Activated T-cell treated with anti-CD3 and anti-CD28 coated beads for 24 hours (primary cell): ENCODE data around the gene SFRP4.

Source experiments
- DNase-seq: peaks from one replicate; pipeline ENCODE4 v3.0.0-alpha.2; 2020; ENCODE audit warnings: low read depth

The SFRP4 gene

GRCh38 chr7:37924491-37925041 lies 7.9 kb upstream of the SFRP4 start:
- DNase-seq: no peak

- DNase-seq: no peak
These were observed 7.4 kb upstream of the SFRP4 start for GRCh38 chr7:37923996-37924395.

GRCh38 chr7:37921876-37922275 lies 5.3 kb upstream of the SFRP4 start:
- no peak for DNase-seq

- no peak for DNase-seq
These were observed 4.5 kb upstream of the SFRP4 start for GRCh38 chr7:37920849-37921805.

GRCh38 chr7:37920305-37920848 lies 3.8 kb upstream of the SFRP4 start, which contains the start of gene EPDR1:
Gene EPDR1, plus strand, starts transcription at chr7:37920640. Its CDS starts 300 bp downstream, at chr7:37920940.
- peak; percentile 27 for DNase-seq

- no peak for DNase-seq
These were observed 1.9 kb upstream of the SFRP4 start for GRCh38 chr7:37918526-37918925.

- DNase-seq: no peak
These were observed 472 bp downstream of the SFRP4 start for GRCh38 chr7:37916017-37916672.

- no peak for DNase-seq
These were observed 1.2 kb downstream of the SFRP4 start for GRCh38 chr7:37915438-37915837.

GRCh38 chr7:37912756-37913155 lies 3.9 kb downstream of the SFRP4 start:
- DNase-seq: no peak

- no peak for DNase-seq
These were observed 8.3 kb downstream of the SFRP4 start for GRCh38 chr7:37908221-37908788.

- DNase-seq: no peak
These were observed 14.6 kb downstream of the SFRP4 start for GRCh38 chr7:37901890-37902524.

GRCh38 chr7:37901236-37901827 lies 15.3 kb downstream of the SFRP4 start:
- no peak for DNase-seq

- no peak for DNase-seq
These were observed 16.8 kb downstream of the SFRP4 start for GRCh38 chr7:37899712-37900247.

- no peak for DNase-seq
These were observed 21.9 kb downstream of the SFRP4 start for GRCh38 chr7:37894671-37895070.

- DNase-seq: no peak
These were observed 23.3 kb downstream of the SFRP4 start for GRCh38 chr7:37893359-37893758.

GRCh38 chr7:37882086-37882485 lies 34.5 kb downstream of the SFRP4 start:
- DNase-seq: no peak
